Effector memory CD4-positive, alpha-beta T cell (primary cell): Measurements from ENCODE around the gene SLC2A8.

Experiments used
- DNase-seq, 3 donors: peaks; one replicate each; pipeline ENCODE4 v3.0.0-alpha.2; 2020
- H3K27ac ChIP-seq: 2 replicates; pipeline ENCODE4 v1.7.0; 2013; ENCODE audit warnings: mild to moderate bottlenecking, low read length, moderate library complexity; ENCODE audit not compliant: insufficient read depth, poor library complexity, severe bottlenecking
- H3K27me3 ChIP-seq: replicated peaks from 2 replicates; pipeline ENCODE4 v1.7.0; 2013; ENCODE audit warnings: mild to moderate bottlenecking, low read length; ENCODE audit not compliant: insufficient read depth, control insufficient read depth, poor library complexity, severe bottlenecking
- H3K36me3 ChIP-seq: 2 replicates; pipeline ENCODE4 v1.7.0; 2013; ENCODE audit warnings: mild to moderate bottlenecking, low read length, moderate library complexity; ENCODE audit not compliant: control insufficient read depth, insufficient read depth
- H3K4me1 ChIP-seq: 2 replicates; pipeline ENCODE4 v1.7.0; 2013; ENCODE audit warnings: low read length, mild to moderate bottlenecking; ENCODE audit not compliant: control insufficient read depth, insufficient read depth, poor library complexity, severe bottlenecking
- H3K4me3 ChIP-seq: 2 replicates; pipeline ENCODE4 v1.7.0; 2013; ENCODE audit warnings: low read length, low read depth, mild to moderate bottlenecking; ENCODE audit not compliant: insufficient read depth, poor library complexity, severe bottlenecking
- H3K9me3 ChIP-seq: 2 replicates; pipeline ENCODE4 v1.7.0; 2013; ENCODE audit warnings: mild to moderate bottlenecking, low read length, moderate library complexity; ENCODE audit not compliant: control insufficient read depth

The SLC2A8 gene

DNA sequence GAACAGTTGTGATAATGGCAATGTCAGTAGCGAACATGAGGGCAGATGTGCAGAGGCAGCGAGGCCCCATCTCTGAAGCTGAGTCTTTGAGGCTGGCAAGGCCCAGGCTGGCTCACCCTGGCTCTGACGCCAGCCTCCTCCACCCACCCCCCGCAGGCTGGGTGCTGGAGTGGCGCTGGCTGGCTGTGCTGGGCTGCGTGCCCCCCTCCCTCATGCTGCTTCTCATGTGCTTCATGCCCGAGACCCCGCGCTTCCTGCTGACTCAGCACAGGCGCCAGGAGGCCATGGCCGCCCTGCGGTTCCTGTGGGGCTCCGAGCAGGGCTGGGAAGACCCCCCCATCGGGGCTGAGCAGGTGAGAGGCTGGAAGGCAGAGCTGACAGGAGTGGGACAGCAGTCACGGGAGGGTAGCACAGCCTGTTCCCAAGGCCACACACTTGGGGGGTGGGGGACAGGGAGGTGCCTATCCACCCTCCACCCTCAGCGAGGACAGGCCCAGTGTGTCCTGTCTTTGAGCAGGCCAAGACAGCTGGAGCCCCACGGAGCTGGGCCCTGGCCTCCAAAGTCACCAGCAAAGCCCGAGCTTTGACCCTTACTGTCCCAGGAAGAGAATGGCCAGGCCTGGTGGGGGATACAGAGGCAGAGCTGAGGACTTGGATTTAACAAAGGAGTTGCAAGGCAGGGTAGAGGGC lies 5.6 kb downstream of the SLC2A8 start:
- Histone ChIP-seq H3K9me3 (no peaks in the 10 kb centered on the region), H3K27me3 (peaks cover 28% of the 10 kb centered on the region), H3K36me3 (no peaks in the 10 kb centered on the region), H3K4me3 (no peak overlapping the region), H3K4me1 (peaks cover 8% of the 10 kb centered on the region), H3K27ac (no peak overlapping the region)
- DNase-seq: no peak

DNA sequence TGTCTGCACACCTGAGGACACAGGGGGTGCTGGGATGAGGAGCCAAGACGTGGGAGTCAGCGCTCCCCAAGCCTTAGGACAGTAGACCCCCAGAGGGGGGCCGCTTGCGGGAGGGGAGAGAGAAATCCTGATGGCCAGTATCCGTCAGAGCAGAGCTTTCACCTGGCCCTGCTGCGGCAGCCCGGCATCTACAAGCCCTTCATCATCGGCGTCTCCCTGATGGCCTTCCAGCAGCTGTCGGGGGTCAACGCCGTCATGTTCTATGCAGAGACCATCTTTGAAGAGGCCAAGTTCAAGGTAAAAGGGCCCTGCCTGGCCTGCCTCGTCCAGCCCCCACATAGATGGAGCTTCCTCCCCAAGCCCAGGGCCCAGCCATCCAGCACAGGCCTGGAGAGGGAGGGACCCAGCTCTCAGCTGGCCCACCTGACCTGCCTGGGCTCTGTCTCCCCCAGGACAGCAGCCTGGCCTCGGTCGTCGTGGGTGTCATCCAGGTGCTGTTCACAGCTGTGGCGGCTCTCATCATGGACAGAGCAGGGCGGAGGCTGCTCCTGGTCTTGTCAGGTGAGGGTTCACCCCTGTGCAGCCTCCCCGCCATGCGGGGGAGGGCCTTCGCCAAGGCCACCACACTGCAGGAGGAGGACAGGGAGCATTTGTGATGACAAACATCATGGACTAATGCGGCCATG lies 6.7 kb downstream of the SLC2A8 start:
- Histone ChIP-seq H3K9me3 (no peaks in the 10 kb centered on the region), H3K4me1 (no peaks in the 10 kb centered on the region), H3K27ac (no peak overlapping the region), H3K4me3 (no peak overlapping the region), H3K36me3 (no peaks in the 10 kb centered on the region), H3K27me3 (peaks cover 17% of the 10 kb centered on the region)
- DNase-seq: no peak

DNA sequence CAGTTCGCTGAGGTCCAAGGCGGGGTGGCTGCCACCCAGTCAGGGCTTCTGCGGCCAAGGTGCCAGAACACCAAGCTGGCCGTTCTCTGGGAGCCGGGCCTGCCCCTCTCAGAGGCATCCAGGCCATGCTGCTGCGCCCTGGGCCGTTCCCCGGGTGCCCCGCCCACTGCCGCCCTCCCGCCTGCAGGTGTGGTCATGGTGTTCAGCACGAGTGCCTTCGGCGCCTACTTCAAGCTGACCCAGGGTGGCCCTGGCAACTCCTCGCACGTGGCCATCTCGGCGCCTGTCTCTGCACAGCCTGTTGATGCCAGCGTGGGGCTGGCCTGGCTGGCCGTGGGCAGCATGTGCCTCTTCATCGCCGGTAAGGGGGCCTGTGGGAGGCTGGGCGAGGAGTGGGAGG lies 7.7 kb downstream of the SLC2A8 start:
- Histone ChIP-seq H3K36me3 (no peaks in the 10 kb centered on the region), H3K27ac (no peak overlapping the region), H3K4me1 (no peaks in the 10 kb centered on the region), H3K27me3 (peaks cover 10% of the 10 kb centered on the region), H3K9me3 (no peaks in the 10 kb centered on the region), H3K4me3 (no peak overlapping the region)
- no peak for DNase-seq

DNA sequence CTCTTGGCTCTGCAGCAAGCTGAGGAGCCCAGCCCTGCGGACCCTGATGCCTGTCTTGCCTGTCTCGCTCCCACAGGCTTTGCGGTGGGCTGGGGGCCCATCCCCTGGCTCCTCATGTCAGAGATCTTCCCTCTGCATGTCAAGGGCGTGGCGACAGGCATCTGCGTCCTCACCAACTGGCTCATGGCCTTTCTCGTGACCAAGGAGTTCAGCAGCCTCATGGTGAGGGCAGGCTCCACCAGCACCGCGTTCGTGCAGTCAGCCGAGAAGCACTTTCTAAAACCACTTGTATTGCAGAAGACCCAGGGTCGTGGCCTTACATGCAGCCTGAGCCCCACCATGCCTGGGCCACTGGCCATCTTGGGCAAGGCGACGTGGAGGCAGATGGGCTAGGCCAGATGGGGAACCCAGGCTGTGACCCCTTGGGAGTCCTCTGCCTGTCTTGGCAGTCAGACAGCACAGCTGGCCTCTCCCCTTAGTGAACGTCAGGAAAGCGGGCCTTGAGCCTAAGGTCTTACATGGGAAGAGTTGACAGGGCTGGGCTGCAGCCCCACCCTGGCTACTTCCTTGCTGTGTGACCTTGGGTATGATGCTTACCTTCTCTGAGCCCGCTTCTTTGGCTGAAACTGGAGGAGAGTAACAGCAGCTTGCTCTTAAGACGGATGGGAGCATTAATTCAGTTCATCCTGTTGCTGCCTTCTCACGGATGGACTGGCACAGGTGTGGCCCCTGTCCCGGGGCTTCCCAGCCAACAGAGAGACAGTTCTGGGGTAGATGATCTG lies 8.6 kb downstream of the SLC2A8 start:
- H3K27me3 ChIP-seq: peaks cover 10% of the 10 kb centered on the region
- H3K4me3 ChIP-seq: no peak overlapping the region
- H3K36me3 ChIP-seq: no peaks in the 10 kb centered on the region
- H3K4me1 ChIP-seq: no peaks in the 10 kb centered on the region
- H3K9me3 ChIP-seq: no peaks in the 10 kb centered on the region
- no peak for DNase-seq
- H3K27ac ChIP-seq: no peak overlapping the region

DNA sequence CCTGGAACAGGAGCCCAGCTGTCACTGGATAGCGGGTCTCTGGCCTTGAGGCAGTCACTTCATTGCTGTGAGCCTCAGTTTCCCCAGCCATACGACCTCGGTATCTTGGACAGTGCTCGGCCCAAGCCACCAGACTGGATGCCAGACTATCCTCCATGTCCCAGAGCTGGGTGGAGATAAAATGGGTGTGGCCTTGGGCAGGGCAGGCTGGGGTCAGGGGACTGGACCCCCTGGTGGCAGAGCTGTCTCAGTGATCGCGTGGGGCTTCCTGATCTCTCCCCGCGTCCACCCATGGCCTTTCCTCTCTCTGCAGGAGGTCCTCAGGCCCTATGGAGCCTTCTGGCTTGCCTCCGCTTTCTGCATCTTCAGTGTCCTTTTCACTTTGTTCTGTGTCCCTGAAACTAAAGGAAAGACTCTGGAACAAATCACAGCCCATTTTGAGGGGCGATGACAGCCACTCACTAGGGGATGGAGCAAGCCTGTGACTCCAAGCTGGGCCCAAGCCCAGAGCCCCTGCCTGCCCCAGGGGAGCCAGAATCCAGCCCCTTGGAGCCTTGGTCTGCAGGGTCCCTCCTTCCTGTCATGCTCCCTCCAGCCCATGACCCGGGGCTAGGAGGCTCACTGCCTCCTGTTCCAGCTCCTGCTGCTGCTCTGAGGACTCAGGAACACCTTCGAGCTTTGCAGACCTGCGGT lies 10.0 kb downstream of the SLC2A8 start:
- Histone ChIP-seq H3K4me1 (no peaks in the 10 kb centered on the region), H3K27me3 (peaks cover 5% of the 10 kb centered on the region), H3K36me3 (no peaks in the 10 kb centered on the region), H3K9me3 (no peaks in the 10 kb centered on the region), H3K4me3 (no peak overlapping the region), H3K27ac (no peak overlapping the region)
- no peak for DNase-seq

DNA sequence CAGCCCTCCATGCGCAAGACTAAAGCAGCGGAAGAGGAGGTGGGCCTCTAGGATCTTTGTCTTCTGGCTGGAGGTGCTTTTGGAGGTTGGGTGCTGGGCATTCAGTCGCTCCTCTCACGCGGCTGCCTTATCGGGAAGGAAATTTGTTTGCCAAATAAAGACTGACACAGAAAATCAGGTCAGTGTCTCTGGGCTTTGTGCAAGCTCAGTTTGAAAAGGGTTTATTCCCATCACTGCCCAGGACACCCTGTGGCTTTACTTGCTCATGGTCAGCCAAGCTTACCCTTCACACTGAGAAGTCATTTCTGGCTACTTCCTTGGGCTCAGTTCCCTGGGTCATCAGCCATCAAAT lies 10.5 kb downstream of the SLC2A8 start:
- Histone ChIP-seq H3K27me3 (peaks cover 5% of the 10 kb centered on the region), H3K4me1 (no peaks in the 10 kb centered on the region), H3K4me3 (no peak overlapping the region), H3K27ac (no peak overlapping the region), H3K36me3 (no peaks in the 10 kb centered on the region), H3K9me3 (no peaks in the 10 kb centered on the region)
- no peak for DNase-seq

DNA sequence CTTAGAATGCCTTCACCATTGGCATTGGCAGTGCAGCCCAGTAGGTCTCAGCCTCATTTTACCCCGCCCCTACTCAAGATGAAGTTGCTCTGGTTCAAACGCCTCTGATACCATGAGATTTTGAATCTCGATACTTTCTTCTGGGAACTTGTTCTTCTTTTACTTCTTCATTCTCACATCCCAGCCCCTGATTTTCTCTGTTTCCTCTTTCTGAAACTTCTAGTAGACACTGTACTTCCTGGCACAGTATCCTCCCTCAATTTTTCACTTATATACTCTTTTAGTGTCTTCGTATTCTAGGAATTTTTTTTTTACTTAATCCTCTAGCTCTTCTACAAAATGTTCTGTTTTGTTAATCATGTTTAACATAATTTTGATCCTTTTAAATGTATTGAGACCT lies 14.2 kb downstream of the SLC2A8 start:
- no peak for DNase-seq
- Histone ChIP-seq H3K4me3 (no peak overlapping the region), H3K27ac (no peak overlapping the region), H3K9me3 (no peaks in the 10 kb centered on the region), H3K27me3 (no peaks in the 10 kb centered on the region), H3K4me1 (no peaks in the 10 kb centered on the region), H3K36me3 (no peaks in the 10 kb centered on the region)

DNA sequence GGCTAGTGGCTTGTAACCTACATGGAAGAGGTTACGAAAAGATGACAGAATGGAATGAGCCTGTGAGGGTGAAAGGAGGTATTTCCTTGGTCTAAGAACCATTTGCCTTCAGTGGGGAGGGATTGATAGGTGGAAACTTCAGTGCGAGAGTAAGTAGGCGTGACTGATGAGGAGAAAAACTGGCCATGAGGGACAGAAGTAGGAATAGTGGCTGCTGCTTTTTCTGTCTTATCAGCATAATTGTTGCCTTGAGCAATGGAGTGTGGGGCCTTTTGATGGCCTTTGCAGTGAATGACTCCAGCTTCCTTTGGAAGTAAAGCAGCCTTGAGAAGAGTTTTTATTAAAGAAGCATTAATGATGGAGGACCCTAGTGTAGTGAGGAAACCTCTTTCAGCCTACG lies 18.2 kb downstream of the SLC2A8 start:
- DNase-seq: no peak
- H3K36me3 ChIP-seq: no peaks in the 10 kb centered on the region
- H3K9me3 ChIP-seq: no peaks in the 10 kb centered on the region
- no peaks in the 10 kb centered on the region for H3K4me1 ChIP-seq
- no peak overlapping the region for H3K4me3 ChIP-seq
- H3K27me3 ChIP-seq: no peaks in the 10 kb centered on the region
- H3K27ac ChIP-seq: no peak overlapping the region

DNA sequence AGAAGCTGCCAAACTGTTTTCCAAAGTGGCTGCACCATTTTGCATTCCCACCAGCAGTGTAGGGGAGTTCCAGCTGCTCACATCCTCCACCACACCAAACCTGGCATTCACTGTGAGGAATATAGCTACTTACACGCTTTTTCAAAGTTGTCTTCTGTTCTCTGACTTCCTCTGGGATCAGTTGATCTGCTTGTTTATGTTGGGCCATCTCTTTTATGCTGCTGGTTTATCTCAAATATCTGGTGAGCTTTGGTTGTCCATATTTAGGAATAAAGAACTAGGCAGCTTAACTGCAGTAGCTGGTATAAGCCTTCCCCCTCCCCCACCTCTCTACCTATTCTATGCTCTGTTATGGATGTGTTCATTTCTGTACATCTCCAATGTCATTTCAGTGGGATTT lies 18.7 kb downstream of the SLC2A8 start:
- H3K9me3 ChIP-seq: no peaks in the 10 kb centered on the region
- no peak overlapping the region for H3K4me3 ChIP-seq
- no peak for DNase-seq
- H3K27me3 ChIP-seq: no peaks in the 10 kb centered on the region
- no peaks in the 10 kb centered on the region for H3K4me1 ChIP-seq
- no peak overlapping the region for H3K27ac ChIP-seq
- no peaks in the 10 kb centered on the region for H3K36me3 ChIP-seq
